K562 (cell line): ENCODE results near the gene DHRS3. TPM values are rescaled to one million over a fixed set of nuclear protein-coding genes. Genes with fewer than 3 reads are reported as not detected.

Experiments
- CBX3 ChIP-seq, 2 experiments: IDR thresholded peaks; 1 replicate in 1 of 2; 2 replicates in 1 of 2; pipeline ENCODE4 v1.6.1; 2012; ENCODE audit warnings: inconsistent platforms in 2 of 2, low read length in 2 of 2, borderline replicate concordance in 1 of 2, control low read depth in 1 of 2
- HNRNPUL1 ChIP-seq: fragments of 200-400 bp; formaldehyde crosslinking; IDR thresholded peaks from 2 replicates; pipeline ENCODE4 v1.6.1; 2017; ENCODE audit warnings: low read length
- MEF2A ChIP-seq: IDR thresholded peaks from 2 replicates; pipeline ENCODE4 v1.6.1; 2011; ENCODE audit warnings: low read depth, mild to moderate bottlenecking, low read length, moderate library complexity; ENCODE audit not compliant: control insufficient read depth
- SMARCB1 ChIP-seq: IDR thresholded peaks from 2 replicates; pipeline ENCODE4 v1.6.1; 2011; ENCODE audit warnings: improper control_type of control experiment, low read depth; ENCODE audit not compliant: insufficient read length
- ZNF175 ChIP-seq: fragments of 200-800 bp; sonication (Bioruptor generic); IDR thresholded peaks from 2 replicates; pipeline ENCODE4 v1.6.1; 2016; ENCODE audit warnings: low read depth, mild to moderate bottlenecking, missing genetic modification characterization, missing compliant biosample characterization
- ZNF224 ChIP-seq: sonication (generic); formaldehyde crosslinking; IDR thresholded peaks from 2 replicates; pipeline ENCODE4 v1.8.0; 2022; ENCODE audit warnings: mild to moderate bottlenecking, missing genetic modification reagents
- ZNF408 ChIP-seq: fragments of 250-450 bp; sonication (Bioruptor Pico); IDR thresholded peaks from 2 replicates; pipeline ENCODE4 v1.4.0; 2020; ENCODE audit warnings: low read depth, mild to moderate bottlenecking, moderate library complexity
- ZNF668 ChIP-seq: fragments of 250-450 bp; sonication (Bioruptor Pico); IDR thresholded peaks from 2 replicates; pipeline ENCODE4 v1.8.0; 2022; ENCODE audit warnings: mild to moderate bottlenecking, inconsistent platforms
- ZNF766 ChIP-seq: fragments of 200-800 bp; sonication (Bioruptor generic); conservative IDR thresholded peaks from 2 replicates; pipeline ENCODE4 v1.6.1; 2016; ENCODE audit warnings: missing genetic modification characterization, missing compliant biosample characterization
- polyA plus RNA-seq, 8 experiments: library from polyadenylated mRNA; depleted of rRNA in 4 of 8; stranded (reverse) in 5 of 8; unstranded in 3 of 8; fragments of >200 nt; fragmentation: Nextera tagmentation in 2 of 8; fragmentation: Illumina TruSeq in 1 of 8; extraction: Ambion mirVana in 2 of 8; extraction: Trizol in 1 of 8; gene quantifications; 2 replicates each; pipeline versions ENCODE4 v1.2.1 to v1.2.3, GENCODE V29; 2011 to 2014; ENCODE audit warnings: inconsistent platforms in 1 of 8, missing spikeins in 1 of 8
- total RNA-seq, 7 experiments: library from RNA; depleted of rRNA in 6 of 7; stranded (reverse); fragments of >200 nt in 6 of 7; fragmentation: Illumina TruSeq in 2 of 7; extraction: Trizol in 2 of 7; gene quantifications; 2 replicates each; pipeline versions ENCODE4 v1.2.1 to v1.2.3, GENCODE V29; 2011 to 2021; ENCODE audit warnings: low replicate concordance in 1 of 7
- TF ChIP-seq, protein P1 (sequence below), 2 experiments: fragments of 450-650 bp; IDR thresholded peaks; 2 replicates each; pipeline ENCODE4 v1.6.1; 2016; ENCODE audit warnings: mild to moderate bottlenecking in 2 of 2, borderline replicate concordance in 1 of 2, low read depth in 1 of 2, moderate library complexity in 1 of 2
- TF ChIP-seq, protein P2 (sequence below), 2 experiments: fragments of 450-650 bp in 1 of 2; sonication (generic) in 1 of 2; formaldehyde crosslinking; conservative IDR thresholded peaks; 2 replicates each; pipeline versions ENCODE4 v1.4.0 to v1.8.1; 2020 to 2022; ENCODE audit warnings: mild to moderate bottlenecking in 1 of 2, missing genetic modification reagents in 1 of 2
- TF ChIP-seq, protein P3 (sequence below): sonication (generic); formaldehyde crosslinking; IDR thresholded peaks from 2 replicates; pipeline ENCODE4 v1.8.1; 2023; ENCODE audit warnings: mild to moderate bottlenecking, missing genetic modification reagents, moderate library complexity
- TF ChIP-seq, protein P4 (sequence below): sonication (generic); formaldehyde crosslinking; IDR thresholded peaks from 2 replicates; pipeline ENCODE4 v1.5.0; 2020; ENCODE audit warnings: missing genetic modification reagents

The DHRS3 gene
- total and polyA plus RNA-seq, 9 of the 15 experiments (the other 6 are each of a cell fraction or from before 2014, with no cell fraction given), result 21.0 to 116 (median 58.7) TPM

DNA sequence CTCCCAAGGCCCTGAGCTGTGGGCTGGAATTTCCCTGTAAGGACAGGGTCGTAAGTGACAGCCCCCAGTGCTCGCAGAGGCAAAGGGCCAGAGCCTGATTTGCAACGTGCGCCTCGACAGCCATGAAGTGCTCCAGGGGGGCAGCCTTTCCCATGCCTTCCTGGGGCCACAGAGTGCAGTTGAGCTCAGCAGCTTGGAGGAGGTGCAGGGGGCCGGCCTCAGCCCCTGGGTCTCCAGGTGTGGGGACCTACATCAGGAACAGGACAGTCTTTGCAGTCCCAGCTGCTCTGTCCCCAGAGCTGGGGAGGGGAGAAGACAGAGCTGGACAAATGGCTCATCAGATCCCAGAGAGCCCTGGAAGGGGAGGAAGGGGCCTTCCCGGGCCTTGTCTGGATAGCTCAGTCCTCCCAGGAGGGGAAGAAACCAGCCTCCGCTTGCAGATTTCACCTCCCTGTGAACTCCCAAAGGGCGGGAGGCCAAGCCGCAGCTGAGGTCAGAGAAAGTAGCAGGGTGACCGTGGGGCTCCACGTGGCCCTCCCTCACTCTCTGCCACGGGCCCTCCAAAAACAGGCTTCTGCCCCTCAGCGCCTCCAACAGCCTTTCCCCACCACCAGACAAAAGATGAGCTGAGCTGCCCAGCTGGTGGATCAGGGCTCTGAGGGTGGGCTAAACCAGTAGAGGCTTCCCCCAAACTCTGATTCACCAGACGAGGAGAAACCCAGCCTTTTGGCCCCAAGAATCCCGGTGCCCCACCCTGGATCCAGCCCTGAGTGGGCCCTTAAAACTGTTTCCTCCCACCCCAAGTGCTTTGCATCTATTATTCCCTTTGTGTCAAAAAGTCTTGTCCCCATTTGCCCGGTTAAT is 76.5 kb downstream of the DHRS3 start (continued):
- TF ChIP-seq, protein P1, sequence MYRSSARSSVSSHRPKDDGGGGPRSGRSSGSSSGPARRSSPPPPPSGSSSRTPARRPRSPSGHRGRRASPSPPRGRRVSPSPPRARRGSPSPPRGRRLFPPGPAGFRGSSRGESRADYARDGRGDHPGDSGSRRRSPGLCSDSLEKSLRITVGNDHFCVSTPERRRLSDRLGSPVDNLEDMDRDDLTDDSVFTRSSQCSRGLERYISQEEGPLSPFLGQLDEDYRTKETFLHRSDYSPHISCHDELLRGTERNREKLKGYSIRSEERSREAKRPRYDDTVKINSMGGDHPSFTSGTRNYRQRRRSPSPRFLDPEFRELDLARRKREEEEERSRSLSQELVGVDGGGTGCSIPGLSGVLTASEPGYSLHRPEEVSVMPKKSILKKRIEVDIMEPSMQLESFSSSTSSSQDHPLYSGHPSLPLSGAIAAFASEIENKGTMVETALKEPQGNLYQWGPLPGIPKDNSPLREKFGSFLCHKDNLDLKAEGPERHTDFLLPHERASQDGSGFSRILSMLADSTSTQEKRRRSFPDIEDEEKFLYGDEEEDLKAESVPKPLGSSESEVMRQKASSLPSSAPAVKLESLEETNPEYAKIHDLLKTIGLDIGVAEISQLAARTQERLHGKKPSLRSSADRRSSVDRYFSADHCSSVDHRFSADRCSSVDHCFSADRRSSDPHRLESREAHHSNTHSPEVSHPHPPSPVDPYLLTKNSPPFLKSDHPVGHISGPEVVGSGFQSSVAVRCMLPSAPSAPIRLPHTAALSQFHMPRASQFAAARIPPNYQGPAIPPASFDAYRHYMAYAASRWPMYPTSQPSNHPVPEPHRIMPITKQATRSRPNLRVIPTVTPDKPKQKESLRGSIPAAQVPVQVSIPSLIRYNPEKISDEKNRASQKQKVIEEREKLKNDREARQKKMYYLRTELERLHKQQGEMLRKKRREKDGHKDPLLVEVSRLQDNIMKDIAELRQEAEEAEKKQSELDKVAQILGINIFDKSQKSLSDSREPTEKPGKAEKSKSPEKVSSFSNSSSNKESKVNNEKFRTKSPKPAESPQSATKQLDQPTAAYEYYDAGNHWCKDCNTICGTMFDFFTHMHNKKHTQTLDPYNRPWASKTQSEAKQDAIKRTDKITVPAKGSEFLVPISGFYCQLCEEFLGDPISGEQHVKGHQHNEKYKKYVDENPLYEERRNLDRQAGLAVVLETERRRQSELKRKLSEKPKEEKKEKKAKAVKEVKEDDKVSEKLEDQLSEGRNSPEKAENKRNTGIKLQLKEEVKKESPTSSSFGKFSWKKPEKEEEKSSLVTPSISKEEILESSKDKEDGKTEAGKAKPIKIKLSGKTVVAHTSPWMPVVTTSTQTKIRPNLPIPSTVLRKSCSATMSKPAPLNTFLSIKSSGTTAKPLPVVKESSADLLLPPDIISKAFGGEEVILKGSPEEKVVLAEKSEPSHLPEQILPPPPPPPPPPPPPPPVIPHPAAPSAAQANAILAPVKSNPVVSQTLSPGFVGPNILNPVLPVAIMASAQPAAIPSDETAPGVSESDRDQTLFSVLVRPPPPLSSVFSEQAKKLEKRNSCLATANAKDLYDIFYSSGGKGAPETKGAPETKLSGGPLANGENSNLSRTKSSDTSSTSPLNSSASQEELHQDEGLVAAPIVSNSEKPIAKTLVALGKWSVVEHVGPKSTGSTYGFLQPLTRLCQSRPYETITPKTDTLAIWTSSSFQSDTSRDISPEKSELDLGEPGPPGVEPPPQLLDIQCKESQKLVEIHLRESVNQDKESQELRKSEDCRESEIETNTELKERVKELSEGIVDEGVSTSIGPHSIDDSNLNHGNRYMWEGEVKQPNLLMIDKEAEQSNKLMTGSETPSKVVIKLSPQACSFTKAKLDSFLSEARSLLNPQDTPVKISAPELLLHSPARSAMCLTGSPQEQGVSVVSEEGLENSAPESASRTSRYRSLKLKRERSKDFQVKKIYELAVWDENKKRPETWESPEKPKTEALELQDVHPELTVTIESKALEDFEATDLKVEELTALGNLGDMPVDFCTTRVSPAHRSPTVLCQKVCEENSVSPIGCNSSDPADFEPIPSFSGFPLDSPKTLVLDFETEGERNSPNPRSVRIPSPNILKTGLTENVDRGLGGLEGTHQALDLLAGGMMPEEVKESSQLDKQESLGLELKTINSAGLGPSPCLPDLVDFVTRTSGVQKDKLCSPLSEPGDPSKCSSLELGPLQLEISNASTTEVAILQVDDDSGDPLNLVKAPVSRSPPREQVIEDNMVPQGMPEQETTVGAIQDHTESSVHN (IDR thresholded peaks at IDR 0.05; ENCODE audit: borderline replicate concordance in 1 of 2, low read depth in 1 of 2), result no peak
- TF ChIP-seq ZNF224 (CRISPR knock-in tag), result no peak
- TF ChIP-seq, protein P2, sequence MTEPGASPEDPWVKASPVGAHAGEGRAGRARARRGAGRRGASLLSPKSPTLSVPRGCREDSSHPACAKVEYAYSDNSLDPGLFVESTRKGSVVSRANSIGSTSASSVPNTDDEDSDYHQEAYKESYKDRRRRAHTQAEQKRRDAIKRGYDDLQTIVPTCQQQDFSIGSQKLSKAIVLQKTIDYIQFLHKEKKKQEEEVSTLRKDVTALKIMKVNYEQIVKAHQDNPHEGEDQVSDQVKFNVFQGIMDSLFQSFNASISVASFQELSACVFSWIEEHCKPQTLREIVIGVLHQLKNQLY (CRISPR knock-in tag; conservative IDR thresholded peaks at IDR 0.05), result no peak
- TF ChIP-seq CBX3 (IDR thresholded peaks at IDR 0.05; ENCODE audit: borderline replicate concordance in 1 of 2, low read length in 2 of 2), result peak in 1 of 2 experiments; percentile 55; a peak in 1 of 3 replicates
- TF ChIP-seq ZNF766, result peak; percentile 69; the same call in 1 of the 2 replicates
- TF ChIP-seq, protein P3, sequence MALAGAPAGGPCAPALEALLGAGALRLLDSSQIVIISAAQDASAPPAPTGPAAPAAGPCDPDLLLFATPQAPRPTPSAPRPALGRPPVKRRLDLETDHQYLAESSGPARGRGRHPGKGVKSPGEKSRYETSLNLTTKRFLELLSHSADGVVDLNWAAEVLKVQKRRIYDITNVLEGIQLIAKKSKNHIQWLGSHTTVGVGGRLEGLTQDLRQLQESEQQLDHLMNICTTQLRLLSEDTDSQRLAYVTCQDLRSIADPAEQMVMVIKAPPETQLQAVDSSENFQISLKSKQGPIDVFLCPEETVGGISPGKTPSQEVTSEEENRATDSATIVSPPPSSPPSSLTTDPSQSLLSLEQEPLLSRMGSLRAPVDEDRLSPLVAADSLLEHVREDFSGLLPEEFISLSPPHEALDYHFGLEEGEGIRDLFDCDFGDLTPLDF (CRISPR knock-in tag), result no peak
- TF ChIP-seq MEF2A, result no peak
- no peak for TF ChIP-seq HNRNPUL1
- TF ChIP-seq, protein P4, sequence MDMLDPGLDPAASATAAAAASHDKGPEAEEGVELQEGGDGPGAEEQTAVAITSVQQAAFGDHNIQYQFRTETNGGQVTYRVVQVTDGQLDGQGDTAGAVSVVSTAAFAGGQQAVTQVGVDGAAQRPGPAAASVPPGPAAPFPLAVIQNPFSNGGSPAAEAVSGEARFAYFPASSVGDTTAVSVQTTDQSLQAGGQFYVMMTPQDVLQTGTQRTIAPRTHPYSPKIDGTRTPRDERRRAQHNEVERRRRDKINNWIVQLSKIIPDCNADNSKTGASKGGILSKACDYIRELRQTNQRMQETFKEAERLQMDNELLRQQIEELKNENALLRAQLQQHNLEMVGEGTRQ (CRISPR knock-in tag), result peak; percentile 44; the same call in 1 of the 2 replicates
- TF ChIP-seq SMARCB1, result no peak
- no peak for TF ChIP-seq ZNF408 (CRISPR knock-in tag)
- no peak for TF ChIP-seq ZNF175 (CRISPR knock-in tag)
- TF ChIP-seq ZNF668, result no peak; the same call in 1 of the 2 replicates
